GM12878 (cell line): ENCODE measurements around the gene RABEP2.

ENCODE experiments used
- BHLHE40 ChIP-seq, 2 experiments: fragments of 450-650 bp in 1 of 2; IDR thresholded peaks; 2 replicates each; pipeline ENCODE4 v1.6.1; 2011 to 2017; ENCODE audit warnings: low read depth in 2 of 2, borderline replicate concordance in 1 of 2, improper control_type of control experiment in 1 of 2, low read length in 1 of 2, mild to moderate bottlenecking in 1 of 2
- CREB1 ChIP-seq: IDR thresholded peaks from 2 replicates; pipeline ENCODE4 v1.6.1; 2012; ENCODE audit warnings: low read depth, mild to moderate bottlenecking, inconsistent platforms
- SMAD1 ChIP-seq: fragments of 450-650 bp; IDR thresholded peaks from 2 replicates; pipeline ENCODE4 v1.6.1; 2018; ENCODE audit warnings: mild to moderate bottlenecking, low read depth; ENCODE audit not compliant: partially characterized antibody
- ZNF384 ChIP-seq: IDR thresholded peaks from 2 replicates; pipeline ENCODE4 v1.6.1; 2012; ENCODE audit warnings: low read depth, mild to moderate bottlenecking, low read length, improper control_type of control experiment, borderline replicate concordance
- TF ChIP-seq, protein P1 (sequence below), 3 experiments: IDR thresholded peaks in 2 of 3; conservative IDR thresholded peaks in 1 of 3; 2 replicates each; pipeline ENCODE4 v1.5.1; 2011; ENCODE audit warnings: low read depth in 3 of 3, low read length in 3 of 3, mild to moderate bottlenecking in 3 of 3, control low read depth in 2 of 3, moderate library complexity in 2 of 3, inconsistent platforms in 1 of 3, mixed read lengths in 1 of 3; ENCODE audit not compliant: control insufficient read depth in 2 of 3, insufficient read depth in 1 of 3; ENCODE audit errors: extremely low read depth in 1 of 3

DNA sequence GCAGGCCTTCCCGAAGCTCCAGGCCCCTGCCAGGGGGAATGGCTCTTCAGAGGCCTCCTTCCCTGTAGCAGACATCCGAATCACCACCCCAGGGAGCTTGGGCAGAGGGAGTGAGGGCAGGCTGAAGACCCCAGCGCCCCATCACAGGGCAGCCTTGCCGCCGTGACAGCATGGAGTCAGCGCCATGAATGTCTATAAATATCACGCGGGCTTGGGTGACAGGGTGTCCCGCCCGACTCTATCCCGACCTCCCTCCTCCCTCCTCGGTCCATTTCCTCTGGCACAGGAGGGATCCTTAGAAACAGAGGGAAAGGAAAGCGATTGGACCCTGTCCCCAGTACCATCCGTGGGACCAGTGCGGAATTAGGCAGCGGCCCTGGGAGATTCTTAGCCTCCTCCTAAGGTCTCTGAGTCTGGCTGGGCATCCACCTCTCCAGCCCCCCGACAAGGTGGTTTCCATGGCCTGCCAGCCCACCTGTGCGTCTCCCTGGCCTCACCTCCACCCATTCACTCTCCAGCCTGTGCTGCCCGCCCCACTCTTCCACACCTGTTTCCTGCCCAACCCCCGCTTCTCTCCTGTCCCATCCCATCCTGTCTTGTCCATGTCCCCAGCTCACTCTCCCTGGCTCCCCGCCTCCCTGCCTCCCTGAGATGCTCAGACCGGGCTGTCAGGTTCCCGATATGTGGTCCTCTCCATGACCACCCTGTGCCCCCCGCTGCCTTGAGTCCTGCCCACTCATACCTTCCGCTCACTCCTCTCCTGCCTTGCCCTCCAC is 41.6 kb downstream of the RABEP2 start:
- TF ChIP-seq, protein P1, sequence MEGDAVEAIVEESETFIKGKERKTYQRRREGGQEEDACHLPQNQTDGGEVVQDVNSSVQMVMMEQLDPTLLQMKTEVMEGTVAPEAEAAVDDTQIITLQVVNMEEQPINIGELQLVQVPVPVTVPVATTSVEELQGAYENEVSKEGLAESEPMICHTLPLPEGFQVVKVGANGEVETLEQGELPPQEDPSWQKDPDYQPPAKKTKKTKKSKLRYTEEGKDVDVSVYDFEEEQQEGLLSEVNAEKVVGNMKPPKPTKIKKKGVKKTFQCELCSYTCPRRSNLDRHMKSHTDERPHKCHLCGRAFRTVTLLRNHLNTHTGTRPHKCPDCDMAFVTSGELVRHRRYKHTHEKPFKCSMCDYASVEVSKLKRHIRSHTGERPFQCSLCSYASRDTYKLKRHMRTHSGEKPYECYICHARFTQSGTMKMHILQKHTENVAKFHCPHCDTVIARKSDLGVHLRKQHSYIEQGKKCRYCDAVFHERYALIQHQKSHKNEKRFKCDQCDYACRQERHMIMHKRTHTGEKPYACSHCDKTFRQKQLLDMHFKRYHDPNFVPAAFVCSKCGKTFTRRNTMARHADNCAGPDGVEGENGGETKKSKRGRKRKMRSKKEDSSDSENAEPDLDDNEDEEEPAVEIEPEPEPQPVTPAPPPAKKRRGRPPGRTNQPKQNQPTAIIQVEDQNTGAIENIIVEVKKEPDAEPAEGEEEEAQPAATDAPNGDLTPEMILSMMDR (IDR thresholded peaks at IDR 0.05 in 2 of 3, conservative IDR thresholded peaks at IDR 0.05 in 1 of 3; ENCODE audit: control insufficient read depth in 2 of 3, extremely low read depth in 1 of 3, insufficient read depth in 1 of 3, low read depth in 3 of 3, low read length in 3 of 3): no peak
- TF ChIP-seq SMAD1: no peak
- TF ChIP-seq ZNF384: no peak
- TF ChIP-seq BHLHE40 (IDR thresholded peaks at IDR 0.05; ENCODE audit: borderline replicate concordance in 1 of 2, low read depth in 2 of 2, low read length in 1 of 2): no peak
- TF ChIP-seq CREB1: no peak
